Measurements from ENCODE around the gene PLK2. TPM values are rescaled to one million over a fixed set of nuclear protein-coding genes. Genes with fewer than 3 reads are reported as not detected.
A peak's percentile ranks its signal among the peaks of the same experiment; 100 is the strongest.

The PLK2 gene
- total RNA-seq, 1 experiment from 2014 or later = 258 TPM

- in situ Hi-C loops (cut with HindIII; ENCODE audit: low pct_unique_long_range_greater_than_20kb, low sequenced_read_pairs) (loop anchor here (25.0 kb wide), 1 partner anchor 968 kb away; the partner anchor contains the start of gene ACTBL2), intact Hi-C loops (cut with micrococcal nuclease; ENCODE audit: unreplicated experiment) (loop anchor here (5.0 to 10.0 kb wide), 4 partner anchors 131 to 761 kb away; no protein-coding TSS in a partner anchor)
- peaks cover 47% of the 10 kb centered on the region for H3K4me1 ChIP-seq (ENCODE audit: control insufficient read depth, insufficient read depth, low read length)
- BruUV-seq (replicated peaks) = no TSS peak
- DNase-seq (ENCODE audit: low read depth, low spot score) (no peak), ATAC-seq (no peak)
- CTCF ChIA-PET = interaction anchor here (0.9 kb wide), 1 partner anchor 567 kb away, joined by 3 read pairs; no protein-coding TSS in a partner anchor
- H3K4me3 ChIP-seq (ENCODE audit: low read depth in 2 of 2, low read length in 2 of 2) = peak overlapping the region; percentile 87 to 91
- no peaks in the 10 kb centered on the region for H3K9me3 ChIP-seq (ENCODE audit: control insufficient read depth, insufficient read depth, low read depth, low read length)
- no peaks in the 10 kb centered on the region for H3K27me3 ChIP-seq (ENCODE audit: control insufficient read depth, insufficient read depth, low read length)
- no peak for TF ChIP-seq REST (IDR thresholded peaks at IDR 0.05; ENCODE audit: insufficient read depth in 1 of 2, low read depth in 2 of 2, low read length in 1 of 2)
- TF ChIP-seq POLR2AphosphoS5 (IDR thresholded peaks at IDR 0.05; ENCODE audit: low read depth, low read length) = no peak; the same call in 1 of the 2 replicates
- TF ChIP-seq CTCF (IDR thresholded peaks at IDR 0.05) = no peak
- no peak for TF ChIP-seq TCF7L2 (IDR thresholded peaks at IDR 0.05; ENCODE audit: low read depth, low read length)
- no peak for TF ChIP-seq SIN3A (IDR thresholded peaks at IDR 0.05; ENCODE audit: borderline replicate concordance, insufficient read depth, low read depth, low read length)
- H3K27ac ChIP-seq (ENCODE audit: low read length) = peak overlapping the region; percentile 97
- POLR2A ChIA-PET = no interaction called here
- H3K36me3 ChIP-seq (ENCODE audit: control insufficient read depth, insufficient read depth, low read length) = peaks cover 61% of the 10 kb centered on the region
Observed at GRCh38 chr5:58455480-58455879, 4.4 kb downstream of the PLK2 start.

- DNase-seq (ENCODE audit: low read depth, low spot score) = no peak
- TF ChIP-seq REST (IDR thresholded peaks at IDR 0.05; ENCODE audit: insufficient read depth in 1 of 2, low read depth in 2 of 2, low read length in 1 of 2) (no peak), SIN3A (IDR thresholded peaks at IDR 0.05; ENCODE audit: borderline replicate concordance, insufficient read depth, low read depth, low read length) (no peak), TCF7L2 (IDR thresholded peaks at IDR 0.05; ENCODE audit: low read depth, low read length) (no peak)
- ChIA-PET CTCF (no interaction called here), POLR2A (no interaction called here)
- in situ Hi-C loops (cut with HindIII; ENCODE audit: low pct_unique_long_range_greater_than_20kb, low sequenced_read_pairs) = loop anchor here (25.0 kb wide), 1 partner anchor 968 kb away; the partner anchor contains the start of gene ACTBL2
- Histone ChIP-seq H3K4me3 (ENCODE audit: low read depth in 2 of 2, low read length in 2 of 2) (peak overlapping the region; percentile 87 to 91), H3K36me3 (ENCODE audit: control insufficient read depth, insufficient read depth, low read length) (peaks cover 61% of the 10 kb centered on the region), H3K27ac (ENCODE audit: low read length) (peak overlapping the region; percentile 97), H3K4me1 (ENCODE audit: control insufficient read depth, insufficient read depth, low read length) (peaks cover 47% of the 10 kb centered on the region), H3K27me3 (ENCODE audit: control insufficient read depth, insufficient read depth, low read length) (no peaks in the 10 kb centered on the region), H3K9me3 (ENCODE audit: control insufficient read depth, insufficient read depth, low read depth, low read length) (no peaks in the 10 kb centered on the region)
- intact Hi-C loops (cut with micrococcal nuclease; ENCODE audit: unreplicated experiment) = loop anchor here (5.0 to 10.0 kb wide), 4 partner anchors 130 to 760 kb away; no protein-coding TSS in a partner anchor
- no TSS peak for BruUV-seq (replicated peaks)
- ATAC-seq = no peak
Observed at GRCh38 chr5:58455066-58455465, 4.8 kb downstream of the PLK2 start.

Data from Panc1 (cell line).